Measurements from ENCODE around the gene NUDCD2.
"Not testable (repeated sequence)": the region's sequence is repeated elsewhere in the genome, so short reads cannot be mapped to it uniquely, and the experiment has no call there.

Gene NUDCD2

GRCh38 chr5:163463063-163463435 lies 3.1 kb upstream of the NUDCD2 start:
- no peak for DNase-seq

GRCh38 chr5:163460562-163461171 lies 765 bp upstream of the NUDCD2 start, which contains the start of gene HMMR:
TSS of gene HMMR (plus strand) at chr5:163460632. CDS start at chr5:163460693, 61 bp downstream.
- no peak for DNase-seq

- DNase-seq = no peak
Measured at GRCh38 chr5:163459462-163459818, 462 bp downstream of the NUDCD2 start.

GRCh38 chr5:163458778-163459385 lies 1.0 kb downstream of the NUDCD2 start:
- no peak for DNase-seq

- DNase-seq = no peak
Measured at GRCh38 chr5:163456840-163457239, 3.1 kb downstream of the NUDCD2 start.

- DNase-seq = no peak
Measured at GRCh38 chr5:163456029-163456589, 3.8 kb downstream of the NUDCD2 start.

- not testable (repeated sequence) for DNase-seq
Measured at GRCh38 chr5:163455406-163455805, 4.5 kb downstream of the NUDCD2 start.

- DNase-seq = no peak
Measured at GRCh38 chr5:163453705-163454104, 6.2 kb downstream of the NUDCD2 start.

GRCh38 chr5:163451489-163451888 lies 8.4 kb downstream of the NUDCD2 start:
- no peak for DNase-seq

GRCh38 chr5:163448491-163448890 lies 11.4 kb downstream of the NUDCD2 start:
- no peak for DNase-seq

GRCh38 chr5:163447875-163448274 lies 12.0 kb downstream of the NUDCD2 start:
- no peak for DNase-seq

GRCh38 chr5:163447191-163447590 lies 12.7 kb downstream of the NUDCD2 start:
- no peak for DNase-seq

- no peak for DNase-seq
Measured at GRCh38 chr5:163445345-163445744, 14.6 kb downstream of the NUDCD2 start.

GRCh38 chr5:163444526-163444925 lies 15.4 kb downstream of the NUDCD2 start:
- no peak for DNase-seq

GRCh38 chr5:163440954-163441353 lies 18.9 kb downstream of the NUDCD2 start:
- no peak for DNase-seq

- DNase-seq = peak; percentile 76
Measured at GRCh38 chr5:163439092-163439425, 20.8 kb downstream of the NUDCD2 start.

GRCh38 chr5:163437309-163438182 lies 22.4 kb downstream of the NUDCD2 start, which contains the start of gene CCNG1:
TSS of gene CCNG1 (plus strand) at chr5:163437595. CDS start at chr5:163439257, 1,662 bp downstream.
- DNase-seq = peak; percentile 99

GRCh38 chr5:163437011-163437308 lies 22.9 kb downstream of the NUDCD2 start:
- DNase-seq = no peak

GRCh38 chr5:163436515-163436914 lies 23.4 kb downstream of the NUDCD2 start:
- DNase-seq = no peak

GRCh38 chr5:163434401-163434866 lies 25.5 kb downstream of the NUDCD2 start:
- no peak for DNase-seq

GRCh38 chr5:163433271-163433670 lies 26.6 kb downstream of the NUDCD2 start:
- DNase-seq = no peak

- DNase-seq = no peak
Measured at GRCh38 chr5:163432544-163432943, 27.4 kb downstream of the NUDCD2 start.

GRCh38 chr5:163426128-163426527 lies 33.8 kb downstream of the NUDCD2 start:
- not testable (repeated sequence) for DNase-seq

GRCh38 chr5:163424836-163425235 lies 35.1 kb downstream of the NUDCD2 start:
- no peak for DNase-seq

All from islet precursor cell (in vitro differentiated cells).